Cardiac fibroblast (primary cell): ENCODE data around the gene SLC35F4.

Source experiments
- DNase-seq, 2 donors: peaks; one replicate each; pipeline versions ENCODE4 v3.0.0 to v3.0.0-alpha.2; 2010; ENCODE audit warnings: low read depth in 2 of 2
- H3K4me3 ChIP-seq, 2 donors: replicated peaks in 1 of 2; 1 replicate in 1 of 2; 2 replicates in 1 of 2; pipeline ENCODE4 v1.5.1; 2011; ENCODE audit warnings: low read depth in 2 of 2, low read length in 2 of 2, mild to moderate bottlenecking in 2 of 2, moderate library complexity in 1 of 2
- CTCF ChIP-seq: IDR thresholded peaks from one replicate; pipeline ENCODE4 v1.5.1; 2011; ENCODE audit warnings: low read depth, mild to moderate bottlenecking, low read length, inconsistent platforms

The SLC35F4 gene

DNA sequence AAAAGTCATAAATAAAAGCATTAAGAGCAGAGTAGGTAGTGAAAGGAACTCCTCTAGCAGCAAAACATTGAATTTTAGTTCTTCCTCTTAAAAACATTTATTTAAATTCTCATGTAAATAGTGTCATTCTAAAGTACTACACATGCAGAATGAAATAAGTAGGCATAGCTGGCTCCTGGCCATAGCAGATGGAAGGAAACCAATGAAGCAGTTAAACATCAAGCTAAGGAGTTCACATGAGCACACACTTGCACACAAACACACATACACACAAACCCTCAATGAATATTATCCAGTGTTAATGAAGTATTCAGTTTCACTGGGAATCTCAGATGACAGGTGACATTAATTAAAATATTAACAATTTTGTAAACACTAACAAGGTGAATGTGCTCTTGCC is 69.3 kb downstream of the SLC35F4 start:
- DNase-seq = no peak
- TF ChIP-seq CTCF = no peak
- H3K4me3 ChIP-seq = no peak overlapping the region

DNA sequence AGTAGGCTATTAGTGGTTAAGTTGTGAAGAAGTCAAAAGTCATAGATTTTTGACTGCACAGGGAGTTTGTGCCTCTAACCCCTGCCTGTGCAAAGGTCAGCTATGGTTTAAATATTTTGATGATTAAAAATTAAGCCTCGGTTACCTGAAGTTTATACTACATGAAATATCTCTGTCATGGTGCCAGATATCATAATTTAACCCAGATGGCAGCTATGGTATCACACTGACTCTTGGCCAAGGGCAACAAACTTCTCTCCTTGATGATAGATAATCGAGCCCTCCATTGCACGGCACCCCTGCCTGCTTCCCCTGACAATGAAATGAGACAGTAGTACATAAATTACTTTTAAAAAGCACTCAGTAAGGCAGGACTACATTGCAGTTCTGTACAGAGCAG is 80.8 kb downstream of the SLC35F4 start:
- no peak for TF ChIP-seq CTCF
- H3K4me3 ChIP-seq = no peak overlapping the region
- no peak for DNase-seq

- H3K4me3 ChIP-seq = no peak overlapping the region
- no peak for DNase-seq
- no peak for TF ChIP-seq CTCF
These were observed 94.1 kb downstream of the SLC35F4 start for GRCh38 chr14:57771801-57772200.

DNA sequence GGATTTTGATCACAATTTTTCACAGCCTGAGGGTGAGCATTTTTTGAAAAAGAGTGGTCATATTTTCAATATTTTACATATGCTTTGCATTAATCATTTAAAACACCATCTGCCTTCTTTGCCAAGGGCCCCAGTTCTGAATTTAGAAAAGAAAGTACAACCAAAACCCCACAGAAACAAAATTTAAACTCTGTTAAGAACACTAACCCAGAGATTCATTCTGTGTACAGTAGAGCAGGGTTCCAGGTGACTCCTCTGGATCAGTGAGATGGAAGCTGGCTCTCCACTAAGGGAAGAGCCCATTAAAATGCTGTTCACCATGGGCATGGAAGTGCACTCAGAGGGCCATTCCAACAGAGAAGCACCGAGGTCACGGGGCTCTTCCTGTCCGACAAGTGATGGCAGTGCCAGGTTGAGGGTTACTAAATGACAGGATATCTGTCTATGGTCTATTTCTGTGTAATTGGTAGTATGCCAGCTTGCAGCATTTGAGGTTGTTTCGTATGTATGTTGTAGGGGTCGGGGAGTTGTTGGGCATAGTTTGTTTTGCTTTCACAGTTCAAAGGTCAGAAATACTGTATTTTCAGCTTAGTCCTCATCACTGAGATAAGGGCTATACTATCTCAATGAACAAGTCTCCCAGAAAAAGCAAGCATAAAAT is 95.9 kb downstream of the SLC35F4 start:
- no peak for TF ChIP-seq CTCF
- no peak overlapping the region for H3K4me3 ChIP-seq
- no peak for DNase-seq

DNA sequence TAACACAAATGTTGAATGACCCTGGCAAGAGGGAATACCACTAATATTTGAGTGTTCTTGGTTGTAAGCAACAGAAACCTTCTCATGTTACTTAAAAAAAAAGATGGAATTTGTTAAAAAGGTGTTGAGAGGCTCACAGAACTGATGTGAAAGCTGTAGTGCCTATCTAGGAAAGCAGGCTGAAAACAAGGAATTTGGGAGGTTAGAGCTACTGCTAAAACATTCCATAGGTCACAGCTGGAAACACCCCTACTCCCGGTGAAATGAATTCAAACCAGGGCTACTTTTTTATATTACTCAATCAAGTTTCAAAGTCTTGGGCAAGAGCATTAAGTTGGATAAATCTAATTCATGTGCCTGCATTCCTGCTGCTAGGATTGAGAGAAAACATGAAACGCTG is 104.1 kb downstream of the SLC35F4 start:
- no peak for DNase-seq
- H3K4me3 ChIP-seq = no peak overlapping the region
- TF ChIP-seq CTCF = no peak

- DNase-seq = no peak
- no peak overlapping the region for H3K4me3 ChIP-seq
- no peak for TF ChIP-seq CTCF
These were observed 105.0 kb downstream of the SLC35F4 start for GRCh38 chr14:57760896-57761295.

- TF ChIP-seq CTCF = no peak
- H3K4me3 ChIP-seq = no peak overlapping the region
- DNase-seq = no peak
These were observed 110.8 kb downstream of the SLC35F4 start for GRCh38 chr14:57755018-57755521.
